DOHH2 (cell line): ENCODE measurements around the gene CFAP119.

Source experiments
- H3F3A ChIP-seq: fragments of 200-600 bp; sonication (generic), shearing (Covaris generic); 2 replicates; pipeline ENCODE4 v1.6.0; 2016; ENCODE audit warnings: antibody characterized with exemption, mild to moderate bottlenecking; ENCODE audit not compliant: control insufficient read depth, insufficient read depth
- H3K27ac ChIP-seq: fragments of 200-600 bp; sonication (generic); 2 replicates; pipeline ENCODE4 v1.5.1; 2014; ENCODE audit warnings: low read depth, mild to moderate bottlenecking, low read length, moderate library complexity
- H3K27me3 ChIP-seq: fragments of 200-600 bp; sonication (generic); 2 replicates; pipeline ENCODE4 v1.6.1; 2014; ENCODE audit warnings: mild to moderate bottlenecking, low read length, mixed read lengths; ENCODE audit not compliant: control insufficient read depth
- H3K36me3 ChIP-seq: fragments of 200-600 bp; sonication (generic); 2 replicates; pipeline ENCODE4 v1.6.1; 2014; ENCODE audit warnings: mild to moderate bottlenecking, low read length, moderate library complexity, mixed read lengths; ENCODE audit not compliant: control insufficient read depth
- H3K4me1 ChIP-seq: fragments of 200-600 bp; sonication (generic); 2 replicates; pipeline ENCODE4 v1.6.1; 2014; ENCODE audit warnings: mild to moderate bottlenecking, low read length, mixed read lengths; ENCODE audit not compliant: control insufficient read depth
- H3K4me2 ChIP-seq: fragments of 200-600 bp; sonication (generic); 2 replicates; pipeline ENCODE4 v1.6.0; 2014; ENCODE audit warnings: mild to moderate bottlenecking, low read length, moderate library complexity
- H3K4me3 ChIP-seq: fragments of 200-600 bp; sonication (generic); 2 replicates; pipeline ENCODE4 v1.5.1; 2014; ENCODE audit warnings: mild to moderate bottlenecking, low read length, mixed read lengths
- H3K79me2 ChIP-seq: fragments of 200-600 bp; sonication (generic); 2 replicates; pipeline ENCODE4 v1.6.1; 2014; ENCODE audit warnings: mild to moderate bottlenecking, low read length, mixed read lengths; ENCODE audit not compliant: control insufficient read depth
- H3K9me2 ChIP-seq: fragments of 200-600 bp; sonication (generic); replicated peaks from 2 replicates; pipeline ENCODE4 v1.6.1; 2014; ENCODE audit warnings: mild to moderate bottlenecking, low read length, mixed read lengths; ENCODE audit not compliant: control insufficient read depth
- H3K9me3 ChIP-seq: fragments of 200-600 bp; sonication (generic); 2 replicates; pipeline ENCODE4 v1.6.1; 2014; ENCODE audit warnings: antibody characterized with exemption, low read length, mixed read lengths; ENCODE audit not compliant: control insufficient read depth, insufficient read depth
- H4K20me1 ChIP-seq: fragments of 200-600 bp; sonication (generic); 2 replicates; pipeline ENCODE4 v1.6.0; 2014; ENCODE audit warnings: low read depth, mild to moderate bottlenecking, antibody characterized with exemption, low read length, moderate library complexity; ENCODE audit not compliant: control insufficient read depth, insufficient read depth
- CTCF ChIP-seq: fragments of 200-600 bp; sonication (generic); IDR thresholded peaks from one replicate; pipeline ENCODE4 v1.5.1; 2014; ENCODE audit warnings: antibody characterized with exemption, mild to moderate bottlenecking, low read depth, low read length; ENCODE audit not compliant: poor library complexity, severe bottlenecking
- EZH2phosphoT487 ChIP-seq: fragments of 200-600 bp; sonication (generic); IDR thresholded peaks from 2 replicates; pipeline ENCODE4 v1.6.1; 2017; ENCODE audit warnings: borderline replicate concordance, mild to moderate bottlenecking, antibody characterized with exemption, low read length, moderate library complexity, mixed read lengths

Gene CFAP119

DNA sequence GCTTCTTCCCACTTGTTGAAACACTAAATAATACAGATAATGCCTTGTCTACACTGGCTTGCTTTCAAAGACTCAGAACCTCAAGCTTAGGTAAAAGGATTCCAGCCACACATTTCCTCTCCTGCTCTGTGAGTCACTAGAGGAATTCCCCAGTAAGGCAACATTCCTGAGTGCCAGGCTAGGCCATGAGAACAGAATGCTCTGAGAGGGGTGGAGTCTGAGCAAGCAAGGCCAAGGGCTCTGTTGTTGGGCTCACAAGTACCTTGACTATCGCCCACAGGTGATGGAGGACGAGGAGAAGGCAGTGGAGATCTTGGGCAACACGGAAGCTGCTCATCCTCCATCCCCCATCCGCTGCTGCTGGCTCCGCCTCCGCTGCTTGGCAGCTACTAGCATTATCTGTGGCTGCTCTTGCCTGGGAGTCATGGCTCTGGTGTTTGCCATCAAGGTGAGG lies 20.4 kb downstream of the CFAP119 start:
- Histone ChIP-seq H3K4me1 (no peaks in the 10 kb centered on the region), H3F3A (peaks cover 12% of the 10 kb centered on the region), H4K20me1 (no peaks in the 10 kb centered on the region), H3K9me3 (no peaks in the 10 kb centered on the region), H3K4me2 (no peak overlapping the region), H3K27me3 (no peaks in the 10 kb centered on the region), H3K27ac (no peak overlapping the region), H3K9me2 (no peaks in the 10 kb centered on the region), H3K36me3 (peaks cover 86% of the 10 kb centered on the region), H3K4me3 (no peak overlapping the region), H3K79me2 (0 out of 2 replicates have a peak, but pooled peaks cover 2% of the 10 kb centered on the region)
- TF ChIP-seq CTCF (no peak), EZH2phosphoT487 (no peak)

DNA sequence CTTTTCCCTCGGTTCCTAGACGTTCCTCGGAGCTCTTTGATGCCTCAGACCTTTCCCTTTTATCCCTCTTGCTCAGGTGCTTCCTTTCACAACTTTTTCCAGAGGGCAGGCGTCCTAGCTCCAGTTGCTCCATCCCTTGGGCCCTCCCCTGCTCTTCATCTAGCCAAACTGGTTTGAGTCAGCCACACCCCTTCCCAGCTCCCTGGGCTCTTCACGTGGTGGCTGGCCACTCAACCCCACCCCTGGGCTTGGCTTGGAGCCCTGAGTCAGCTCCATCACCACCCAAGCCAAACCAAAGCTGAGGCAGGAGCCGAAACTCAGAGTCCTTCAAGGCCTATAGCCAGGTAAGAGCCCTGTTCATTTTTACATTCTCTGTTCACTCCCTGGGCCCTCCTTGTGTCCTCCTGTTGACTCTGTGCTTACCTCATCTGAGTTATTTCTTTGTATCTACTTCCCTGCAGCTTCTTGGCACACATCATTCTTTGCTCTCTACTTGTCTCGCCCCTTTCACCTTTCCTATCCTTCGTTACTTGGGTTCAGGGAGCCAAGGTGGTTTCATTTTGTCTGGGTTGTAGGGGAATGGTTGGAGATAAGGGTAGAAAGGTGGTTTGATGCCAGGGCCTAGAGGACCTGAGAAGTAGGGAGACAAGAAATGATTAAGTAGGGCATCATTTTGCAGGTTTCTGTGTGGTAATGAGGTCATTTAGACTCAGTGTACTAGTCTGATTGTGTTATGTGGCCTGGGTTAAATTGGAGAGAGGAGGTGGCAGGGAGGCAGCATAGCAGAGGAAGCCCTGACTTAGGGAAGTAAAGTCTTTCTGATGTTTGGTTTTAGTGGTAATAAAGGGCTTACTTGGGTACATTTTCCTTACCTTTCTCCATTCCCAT lies 21.3 kb downstream of the CFAP119 start:
- Histone ChIP-seq H3K9me3 (no peaks in the 10 kb centered on the region), H3K4me1 (no peaks in the 10 kb centered on the region), H3K27me3 (no peaks in the 10 kb centered on the region), H3K9me2 (no peaks in the 10 kb centered on the region), H3K36me3 (peaks cover 95% of the 10 kb centered on the region), H3F3A (peaks cover 12% of the 10 kb centered on the region), H4K20me1 (no peaks in the 10 kb centered on the region), H3K79me2 (0 out of 2 replicates have a peak, but pooled peaks cover 2% of the 10 kb centered on the region), H3K4me2 (no peak overlapping the region), H3K27ac (no peak overlapping the region), H3K4me3 (no peak overlapping the region)
- TF ChIP-seq EZH2phosphoT487 (no peak), CTCF (no peak)

GRCh38 chr16:30738984-30739951 lies 22.6 kb downstream of the CFAP119 start:
- H3K4me2 ChIP-seq: no peak overlapping the region
- H3F3A ChIP-seq: no peaks in the 10 kb centered on the region

More at GRCh38 chr16:30738984-30739951, 22.6 kb downstream of the CFAP119 start:
- Histone ChIP-seq H3K9me2 (no peaks in the 10 kb centered on the region), H3K27ac (no peak overlapping the region), H3K79me2 (0 out of 2 replicates have a peak, but pooled peaks cover 2% of the 10 kb centered on the region), H3K4me1 (no peaks in the 10 kb centered on the region), H3K36me3 (peaks cover 92% of the 10 kb centered on the region), H3K27me3 (no peaks in the 10 kb centered on the region), H4K20me1 (peaks cover 2% of the 10 kb centered on the region; the same call in 1 of the 2 replicates), H3K9me3 (no peaks in the 10 kb centered on the region), H3K4me3 (no peak overlapping the region)
- TF ChIP-seq EZH2phosphoT487 (no peak), CTCF (no peak)
